ENCODE results near the gene NETO1. TPM values are rescaled to one million over a fixed set of nuclear protein-coding genes. Genes with fewer than 3 reads are reported as not detected.

The NETO1 gene
- polyA plus RNA-seq, 1 of the 3 experiments (the other 2 are of a cell fraction), result not detected

GRCh38 chr18:72863754-72864153, 4.0 kb downstream of the NETO1 start (continued):
- TF ChIP-seq TAF1 (IDR thresholded peaks at IDR 0.05; ENCODE audit: borderline replicate concordance, low read depth, low read length) (no peak), FOSL2 (IDR thresholded peaks at IDR 0.05; ENCODE audit: borderline replicate concordance, low read depth) (no peak), ZBTB33 (IDR thresholded peaks at IDR 0.05; ENCODE audit: borderline replicate concordance, low read depth) (no peak)

GRCh38 chr18:72859088-72859487, 8.7 kb downstream of the NETO1 start:
- ChIA-PET CTCF (no interaction called here), POLR2A (no interaction called here)
- no peak overlapping the region for H3K4me3 ChIP-seq (ENCODE audit: low read depth in 2 of 2, low read length in 1 of 2)
- no peaks in the 10 kb centered on the region for H3K9me3 ChIP-seq
- TF ChIP-seq FOXM1 (IDR thresholded peaks at IDR 0.05; ENCODE audit: low read depth) (no peak), MXI1 (IDR thresholded peaks at IDR 0.05; ENCODE audit: low read depth, low read length) (no peak)
- H4K20me1 ChIP-seq (ENCODE audit: insufficient read depth), result no peaks in the 10 kb centered on the region
- 33% methylated on average over 4 of the region's 4 CpGs for WGBS (ENCODE audit: low lambda C conversion rate)
- H2AFZ ChIP-seq (ENCODE audit: low read depth), result no peak overlapping the region
- DNase-seq, result no peak
- no peaks in the 10 kb centered on the region for H3K9me2 ChIP-seq
- H3K27ac ChIP-seq (ENCODE audit: low read depth in 2 of 2, low read length in 1 of 2), result no peak overlapping the region
- no peaks in the 10 kb centered on the region for H3K36me3 ChIP-seq (replicated peaks in 1 of 2; ENCODE audit: control insufficient read depth in 1 of 2, insufficient read depth in 2 of 2, low read length in 1 of 2)
- H3K4me2 ChIP-seq, result no peak overlapping the region
- H3F3A ChIP-seq (replicated peaks; ENCODE audit: insufficient read depth), result no peaks in the 10 kb centered on the region
- H3K27me3 ChIP-seq (ENCODE audit: insufficient read depth), result no peaks in the 10 kb centered on the region
- no peaks in the 10 kb centered on the region for H3K4me1 ChIP-seq (ENCODE audit: control insufficient read depth in 1 of 2, insufficient read depth in 2 of 2, low read depth in 1 of 2, low read length in 1 of 2)
- no peaks in the 10 kb centered on the region for H3K79me2 ChIP-seq (ENCODE audit: insufficient read depth)
- H3K9ac ChIP-seq, result no peak overlapping the region

GRCh38 chr18:72849671-72850070, 18.1 kb downstream of the NETO1 start:
- ChIA-PET POLR2A (no interaction called here), CTCF (no interaction called here)
- Histone ChIP-seq H3K4me1 (ENCODE audit: control insufficient read depth in 1 of 2, insufficient read depth in 2 of 2, low read depth in 1 of 2, low read length in 1 of 2) (no peaks in the 10 kb centered on the region), H3K4me3 (ENCODE audit: low read depth in 2 of 2, low read length in 1 of 2) (no peak overlapping the region), H4K20me1 (ENCODE audit: insufficient read depth) (no peaks in the 10 kb centered on the region), H3K4me2 (no peak overlapping the region), H3K9me3 (no peaks in the 10 kb centered on the region), H3K79me2 (ENCODE audit: insufficient read depth) (no peaks in the 10 kb centered on the region), H3K36me3 (replicated peaks in 1 of 2; ENCODE audit: control insufficient read depth in 1 of 2, insufficient read depth in 2 of 2, low read length in 1 of 2) (no peaks in the 10 kb centered on the region), H3K27me3 (ENCODE audit: insufficient read depth) (no peaks in the 10 kb centered on the region), H3K9ac (no peak overlapping the region), H2AFZ (ENCODE audit: low read depth) (no peak overlapping the region), H3K9me2 (no peaks in the 10 kb centered on the region), H3F3A (replicated peaks; ENCODE audit: insufficient read depth) (no peaks in the 10 kb centered on the region), H3K27ac (ENCODE audit: low read depth in 2 of 2, low read length in 1 of 2) (no peak overlapping the region)
- no peak for TF ChIP-seq REST (IDR thresholded peaks at IDR 0.05; ENCODE audit: low read depth, low read length)
- no peak for TF ChIP-seq POLR2AphosphoS5 (IDR thresholded peaks at IDR 0.05; ENCODE audit: low read depth, low read length)
- no peak for TF ChIP-seq USF1 (IDR thresholded peaks at IDR 0.05; ENCODE audit: borderline replicate concordance, low read depth)
- no peak for TF ChIP-seq ELF1 (IDR thresholded peaks at IDR 0.05)
- TF ChIP-seq SMC3 (IDR thresholded peaks at IDR 0.05; ENCODE audit: low read depth, low read length), result no peak
- TF ChIP-seq PBX3 (IDR thresholded peaks at IDR 0.05), result no peak
- TF ChIP-seq JUND (IDR thresholded peaks at IDR 0.05), result no peak
- WGBS (ENCODE audit: low lambda C conversion rate), result 6% methylated on average over 3 of the region's 3 CpGs
- DNase-seq, result no peak
